Posterior cingulate gyrus (tissue), 11 donors: ENCODE data around the gene PTPRC.

Experiments used
- DNase-seq, 10 donors: peaks; one replicate each; pipeline versions ENCODE4 v3.0.0 to v3.0.0-alpha.2; 2020 to 2021; ENCODE audit warnings: mixed read lengths in 3 of 10
- intact Hi-C: fragments of 100-400 bp; cut with DNase I; formaldehyde crosslinking; loops from one replicate; pipeline ENCODE4 v1.15.1; 2023

PTPRC gene

DNA sequence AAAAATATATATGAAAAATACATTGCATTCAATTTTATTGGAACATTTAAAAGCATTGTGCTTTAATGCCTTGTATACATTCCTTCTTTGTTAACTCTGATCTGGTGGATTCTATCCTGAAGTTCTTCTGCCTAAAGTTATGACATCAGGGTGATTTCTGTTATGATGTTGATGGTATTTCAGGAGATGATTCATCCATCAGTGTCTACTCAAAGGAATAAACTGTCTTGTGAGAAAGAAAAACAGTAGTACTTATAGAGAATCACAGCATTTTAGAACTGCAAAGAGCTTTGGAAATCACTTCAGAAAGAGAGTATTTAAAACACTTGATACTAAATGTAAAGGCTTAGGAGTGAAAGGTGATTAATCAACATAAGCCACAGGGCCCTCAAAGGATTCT is 155.7 kb downstream of the PTPRC start:
- intact Hi-C loops, result no loop called here
- no peak for DNase-seq

DNA sequence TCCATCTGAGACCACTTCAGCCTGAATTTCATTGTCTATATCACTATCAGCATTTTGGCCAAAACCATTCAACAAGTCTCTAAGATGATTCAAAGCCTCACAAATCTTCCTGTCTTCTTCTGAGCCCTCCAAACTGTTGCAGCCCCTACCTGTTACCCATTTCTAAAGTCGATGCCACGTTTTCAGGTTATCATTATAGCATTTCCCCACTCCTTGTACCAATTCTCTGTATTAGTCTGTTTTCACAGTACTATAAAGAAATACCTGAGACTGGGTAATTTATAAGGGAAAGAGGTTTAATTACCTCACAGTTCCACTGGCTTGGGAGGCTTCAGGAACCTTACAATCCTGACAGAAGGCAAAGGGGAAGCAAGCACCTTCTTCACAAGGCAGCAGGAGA is 158.8 kb downstream of the PTPRC start:
- no peak for DNase-seq
- intact Hi-C loops, result no loop called here

DNA sequence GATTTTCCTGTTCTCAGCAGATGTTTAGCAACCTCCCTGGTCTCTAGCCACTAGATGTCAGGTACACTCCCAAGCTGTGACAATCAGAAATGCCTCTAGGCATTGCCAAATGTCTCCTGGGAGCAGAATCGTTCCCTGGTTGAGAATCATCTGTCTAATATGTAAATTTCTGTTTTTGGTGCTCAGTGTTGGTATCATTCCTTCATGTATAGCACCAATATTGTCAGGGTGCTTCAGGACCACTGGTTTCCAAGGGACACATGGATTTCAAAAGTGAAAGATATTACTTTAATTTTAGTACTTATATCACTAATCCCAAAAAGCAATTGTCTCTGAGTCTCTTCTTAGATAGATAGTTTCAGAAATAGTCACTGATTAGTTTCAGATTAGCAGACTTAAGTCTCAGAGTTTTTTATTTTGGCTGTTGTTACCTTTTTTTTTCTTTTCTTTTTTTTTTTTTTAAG is 160.1 kb downstream of the PTPRC start:
- DNase-seq, result no peak
- intact Hi-C loops, result no loop called here

DNA sequence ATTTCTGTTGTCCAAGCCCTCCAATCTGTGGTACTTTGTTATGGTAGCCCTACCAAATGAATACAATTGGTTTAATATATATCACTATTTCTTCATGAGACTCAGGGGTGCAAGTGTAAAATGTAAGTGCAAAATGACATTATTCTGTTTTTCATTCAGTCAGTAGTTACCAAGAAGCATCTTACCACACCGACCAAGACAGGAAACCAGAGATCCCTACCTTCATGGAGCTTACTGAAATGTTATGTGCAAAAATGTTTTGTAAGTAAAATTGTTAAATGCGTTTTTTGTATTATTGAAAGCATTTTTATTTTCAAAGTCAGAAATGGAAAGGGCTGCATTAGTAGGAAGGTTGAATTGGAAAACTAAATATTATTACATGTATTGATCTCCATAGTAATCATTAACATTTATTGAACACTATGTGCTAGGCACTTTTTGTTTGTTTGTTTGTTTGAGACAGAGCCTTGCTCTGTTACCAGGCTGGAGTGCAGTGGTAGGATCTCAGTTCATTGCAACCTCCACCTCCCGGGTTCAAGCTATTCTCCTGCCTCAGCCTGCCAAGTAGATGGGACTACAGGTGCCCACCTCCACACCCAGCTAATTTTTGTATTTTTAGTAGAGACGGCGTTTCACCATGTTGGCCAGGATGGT is 166.8 kb downstream of the PTPRC start:
- no peak for DNase-seq
- intact Hi-C loops, result no loop called here

DNA sequence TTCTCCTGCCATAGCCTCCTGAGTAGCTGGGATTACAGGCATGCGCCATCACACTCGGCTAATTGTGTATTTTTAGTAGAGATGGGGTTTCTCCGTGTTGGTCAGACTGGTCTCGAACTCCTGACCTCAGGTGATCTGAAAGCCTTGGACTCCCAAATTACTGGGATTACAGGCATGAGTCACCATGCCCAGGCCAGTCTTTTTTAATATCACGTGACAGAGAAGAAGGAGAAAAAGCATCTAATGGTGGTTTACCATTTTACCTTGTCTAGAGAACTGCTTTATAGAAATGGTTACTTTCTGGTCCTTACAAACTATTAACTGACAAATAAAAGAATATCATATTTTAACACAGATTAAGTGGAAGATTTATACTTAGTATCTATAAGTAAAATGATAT is 168.0 kb downstream of the PTPRC start:
- intact Hi-C loops, result no loop called here
- no peak for DNase-seq
